ENCODE data around the gene LMO3.

Gene LMO3

DNA sequence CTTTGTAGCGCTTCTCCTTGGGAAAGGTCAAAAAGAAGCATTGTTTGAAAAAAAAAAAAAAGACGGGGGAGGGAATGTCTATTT is at the start of gene LMO3:
LMO3 (minus strand) TSS at position 46 of the 84 bp plus-strand sequence. CDS start 5,302 bp downstream, outside the sequence.
- no peak for FAIRE-seq

DNA sequence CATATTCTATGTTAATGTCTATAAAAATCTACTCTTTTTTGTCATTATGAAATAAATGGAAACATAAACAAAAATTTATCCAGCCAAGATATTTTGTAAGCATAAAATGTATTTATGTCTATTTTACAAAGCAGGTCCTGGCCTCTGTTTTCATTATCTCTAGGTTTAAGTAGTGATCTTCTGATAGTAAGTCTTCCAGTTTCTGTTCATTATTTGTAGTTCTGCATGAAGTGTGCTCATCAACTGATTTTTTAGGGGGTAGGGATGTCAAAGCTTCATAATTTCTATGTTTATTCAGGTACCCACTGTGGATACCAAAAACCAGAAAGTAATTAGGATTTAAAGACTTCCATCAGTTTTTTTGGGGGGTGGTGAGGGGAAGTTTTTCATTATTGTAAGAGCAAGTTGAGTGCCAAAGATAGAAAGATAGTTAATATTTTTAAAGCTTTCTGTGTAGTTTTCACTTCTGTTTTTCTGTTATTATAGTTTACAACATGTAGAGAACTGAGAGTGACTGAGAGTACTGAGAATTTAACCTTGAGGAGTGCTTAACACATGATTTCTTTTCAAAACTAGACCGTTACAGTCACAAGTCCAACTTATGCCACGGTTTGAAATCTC is 30.6 kb upstream of the LMO3 start:
- no peak for FAIRE-seq

DNA sequence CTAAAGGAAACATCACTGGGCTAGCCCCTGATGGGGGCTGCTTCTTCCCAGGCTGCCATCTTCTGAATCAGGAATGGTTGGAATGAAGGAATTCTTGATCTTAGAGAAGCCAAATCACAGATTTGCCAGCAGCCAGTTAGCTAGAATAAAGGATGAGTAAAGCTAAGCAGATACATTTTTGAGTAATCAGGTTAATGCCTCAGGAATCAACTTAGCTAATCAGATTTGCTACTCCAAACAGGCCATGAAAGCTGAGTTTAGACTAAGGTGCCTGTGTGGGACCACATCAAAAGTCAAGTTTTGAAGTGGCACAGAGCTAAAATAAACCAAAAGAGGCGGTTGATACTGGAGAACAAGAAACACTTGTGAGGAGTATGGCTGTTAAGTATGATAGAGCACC is 28.8 kb upstream of the LMO3 start:
- no peak for FAIRE-seq

DNA sequence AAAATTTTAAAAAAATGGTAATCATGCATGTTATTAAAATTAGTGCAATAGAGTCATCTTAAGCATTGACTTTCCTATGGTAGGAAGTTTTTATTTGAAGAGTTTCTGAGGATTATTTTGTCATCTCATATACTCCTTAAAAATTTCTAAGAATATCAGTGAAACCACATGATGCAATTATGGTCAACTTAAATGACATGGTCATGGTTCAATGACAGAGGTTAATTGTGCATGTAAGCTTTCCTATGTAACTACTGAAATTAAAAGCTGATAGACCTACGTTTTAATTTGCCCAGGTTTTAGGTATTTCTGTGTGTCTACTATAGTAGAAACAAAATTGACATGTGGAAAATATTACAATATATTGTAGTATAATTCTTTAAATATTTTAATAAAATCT is 21.0 kb upstream of the LMO3 start:
- FAIRE-seq = no peak

DNA sequence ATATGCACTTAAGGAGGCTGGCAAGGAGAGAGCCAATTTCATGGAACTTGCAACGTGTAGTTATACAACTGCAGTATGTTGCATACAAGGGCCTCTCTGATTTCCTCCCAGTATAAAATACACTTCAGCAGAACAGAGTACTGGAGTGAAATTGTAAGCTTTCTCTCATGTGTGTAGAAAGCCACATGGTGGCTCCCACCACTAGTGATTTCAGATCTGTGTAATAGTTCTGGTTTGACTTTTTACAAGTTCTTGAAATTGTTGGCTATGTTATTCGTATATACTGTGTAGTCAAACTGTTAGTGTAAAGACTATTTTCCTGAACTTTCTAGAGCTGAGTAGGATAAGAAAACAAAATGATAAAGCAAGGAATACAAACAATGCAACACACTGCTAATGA is 16.4 kb upstream of the LMO3 start:
- no peak for FAIRE-seq

DNA sequence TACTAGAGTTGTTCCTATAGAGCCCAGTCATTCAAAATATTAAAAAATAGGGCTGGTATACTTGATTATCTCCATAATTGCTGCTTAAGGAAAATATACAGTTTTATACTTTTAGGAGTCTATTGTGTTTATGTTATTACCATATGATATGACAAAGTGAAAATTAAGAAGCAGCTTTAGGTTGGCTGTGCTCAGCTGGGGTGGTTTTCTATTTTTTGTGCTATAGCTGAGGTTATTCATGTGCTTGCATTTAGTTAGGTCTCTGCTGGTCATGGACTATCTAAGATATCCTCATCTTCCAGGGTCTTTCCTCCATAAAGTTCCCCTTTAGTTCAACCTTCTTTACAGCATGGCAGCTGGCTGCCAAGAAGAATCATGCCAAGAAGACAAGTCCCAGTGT is 13.6 kb upstream of the LMO3 start:
- FAIRE-seq = no peak

DNA sequence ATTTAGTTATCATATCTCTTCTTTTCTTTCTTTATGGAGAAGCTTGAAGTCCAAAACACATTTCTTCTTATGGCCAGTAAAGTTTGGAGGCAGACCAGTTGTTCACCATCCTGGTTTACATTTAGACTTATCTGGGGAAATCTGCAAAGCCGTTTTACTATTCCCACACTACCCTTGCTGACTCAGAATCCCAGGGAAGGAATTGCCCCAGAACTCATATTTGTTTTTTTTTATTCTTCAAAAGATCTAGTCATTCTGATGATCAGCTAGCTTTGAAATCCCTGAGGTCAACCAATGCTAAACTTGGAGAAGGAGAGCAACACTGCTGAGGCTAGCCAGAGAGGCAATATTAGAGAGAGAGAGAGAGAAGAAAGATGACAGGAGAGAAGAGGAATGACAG is 12.3 kb upstream of the LMO3 start:
- FAIRE-seq = no peak

DNA sequence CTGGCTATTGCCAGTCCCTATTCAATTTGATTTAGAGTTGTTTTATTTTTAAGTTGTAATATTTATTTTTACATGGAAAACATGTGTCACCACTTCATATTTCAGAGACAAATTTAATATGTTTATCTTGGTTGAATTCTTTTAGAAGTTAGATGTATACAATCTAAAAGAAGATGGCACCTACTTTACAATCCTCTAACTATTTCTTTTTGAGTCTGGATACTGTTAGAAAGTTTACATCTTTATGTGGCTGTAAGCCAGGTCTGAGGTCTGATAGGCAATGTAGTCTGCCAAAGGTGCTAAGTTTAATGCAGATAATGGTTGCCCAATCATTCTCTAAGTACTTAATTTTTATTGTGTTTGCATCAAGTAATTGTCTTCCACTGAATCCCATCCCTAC is 7.2 kb upstream of the LMO3 start:
- no peak for FAIRE-seq

DNA sequence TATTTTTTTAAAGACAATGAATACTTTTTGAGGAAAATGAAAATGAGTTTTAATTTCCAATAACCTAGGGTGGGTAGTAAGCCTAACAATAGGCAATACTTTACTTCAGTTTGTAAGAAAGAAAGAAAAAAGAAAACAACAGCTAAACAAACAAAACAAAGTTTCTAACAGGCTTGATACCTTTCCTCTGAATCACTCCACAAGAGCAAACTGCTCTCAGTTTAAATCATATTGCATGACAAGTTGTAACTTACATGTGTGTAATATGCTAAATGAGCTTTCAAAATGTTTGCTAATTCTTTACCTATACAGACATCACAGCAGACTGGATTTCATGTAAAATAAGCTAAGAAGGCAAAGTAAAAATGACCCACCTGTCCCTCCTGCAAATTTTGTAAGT is 6.7 kb upstream of the LMO3 start:
- FAIRE-seq = no peak

DNA sequence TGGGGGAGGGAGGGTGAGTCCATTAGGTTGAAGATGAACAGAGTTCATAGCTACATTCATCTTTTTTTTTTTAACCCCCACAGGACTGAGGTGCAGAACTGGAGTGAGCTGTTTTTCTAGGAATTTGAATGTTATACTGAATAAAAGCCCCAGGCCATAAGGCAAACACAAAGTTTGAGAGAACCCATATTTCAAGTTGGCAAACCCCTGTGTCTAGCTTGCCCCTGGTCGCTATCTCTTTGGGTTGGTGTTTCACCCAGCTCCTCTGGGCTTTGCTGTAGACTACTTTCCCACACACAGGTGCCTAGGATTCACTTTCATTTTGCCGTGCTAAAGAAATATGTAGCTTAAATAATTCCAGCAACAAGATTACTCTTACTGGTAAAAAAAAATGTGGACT is 5.2 kb upstream of the LMO3 start:
- no peak for FAIRE-seq

DNA sequence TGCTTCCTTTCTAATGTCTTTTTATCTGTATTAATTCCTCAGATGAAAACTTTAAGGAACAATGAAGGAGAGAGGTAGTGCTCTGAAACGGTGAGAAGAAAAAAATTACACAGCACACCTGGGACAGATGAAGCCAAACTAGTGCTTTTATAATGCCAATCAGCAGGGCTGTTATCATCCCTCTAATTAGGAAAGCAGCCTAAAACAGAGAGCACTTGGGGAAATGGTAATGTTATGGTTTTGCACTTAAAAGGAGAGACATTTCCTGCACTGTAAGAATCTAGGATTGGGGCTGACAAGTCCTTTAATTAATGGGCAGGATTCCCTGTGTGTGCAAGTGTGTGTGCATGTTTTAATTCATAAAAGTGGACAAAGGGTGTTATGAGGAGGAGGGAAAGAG is 4.8 kb upstream of the LMO3 start:
- no peak for FAIRE-seq

DNA sequence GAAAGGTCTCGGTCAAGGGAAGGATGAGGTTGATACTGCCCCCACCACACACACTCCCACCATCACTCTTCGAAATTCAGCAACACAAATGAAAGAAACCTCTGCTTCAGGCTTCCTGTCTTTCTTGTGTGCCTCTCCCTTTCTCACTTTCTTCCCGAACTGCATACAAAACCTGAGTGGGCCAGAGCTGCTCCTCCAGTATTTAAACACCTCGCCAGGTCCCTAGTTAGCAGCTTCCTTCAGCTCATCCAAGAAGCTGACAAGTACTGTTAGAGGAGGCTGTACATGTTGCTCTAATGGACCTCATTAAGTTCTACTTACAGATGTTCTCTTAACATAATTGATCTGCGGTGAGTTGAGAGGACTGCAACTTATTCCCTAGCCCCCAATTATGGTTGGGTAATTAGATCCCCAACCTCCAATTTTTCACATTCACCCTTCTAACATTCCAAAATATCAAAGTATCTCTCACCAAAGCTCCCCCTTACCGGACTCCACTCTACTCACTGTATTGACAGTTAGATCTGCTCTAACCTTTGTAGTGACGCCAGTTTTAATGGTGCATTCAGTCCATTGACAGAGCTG is 4.1 kb upstream of the LMO3 start:
- FAIRE-seq = no peak

DNA sequence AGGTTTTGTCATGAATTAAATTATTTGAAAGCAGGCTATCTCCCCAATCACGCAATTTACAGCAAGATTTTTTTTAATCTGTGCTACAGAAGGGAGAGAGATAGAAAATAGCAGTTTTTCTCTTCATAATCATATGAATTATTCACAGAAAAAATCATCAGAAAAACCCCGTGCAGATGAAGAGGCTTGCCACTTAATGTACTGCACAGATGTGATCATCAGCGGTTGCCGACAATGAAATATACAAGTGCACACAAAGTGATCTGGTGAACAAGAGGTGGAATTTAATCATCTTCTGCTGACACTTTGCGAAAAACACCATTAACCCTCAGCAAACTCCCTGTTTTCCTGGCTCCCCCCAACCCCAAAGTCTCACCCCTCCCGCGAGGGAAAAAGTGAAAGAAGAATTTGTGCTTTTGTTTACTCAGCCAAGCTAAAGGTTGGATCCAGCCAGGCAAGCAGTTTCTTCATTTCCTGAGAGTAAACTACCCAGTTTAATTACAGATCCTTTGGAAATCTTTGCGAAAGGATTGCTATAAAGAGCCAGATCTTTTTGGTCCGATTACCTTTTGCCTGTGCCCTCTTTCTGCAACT is 3.1 kb upstream of the LMO3 start:
- FAIRE-seq = no peak

DNA sequence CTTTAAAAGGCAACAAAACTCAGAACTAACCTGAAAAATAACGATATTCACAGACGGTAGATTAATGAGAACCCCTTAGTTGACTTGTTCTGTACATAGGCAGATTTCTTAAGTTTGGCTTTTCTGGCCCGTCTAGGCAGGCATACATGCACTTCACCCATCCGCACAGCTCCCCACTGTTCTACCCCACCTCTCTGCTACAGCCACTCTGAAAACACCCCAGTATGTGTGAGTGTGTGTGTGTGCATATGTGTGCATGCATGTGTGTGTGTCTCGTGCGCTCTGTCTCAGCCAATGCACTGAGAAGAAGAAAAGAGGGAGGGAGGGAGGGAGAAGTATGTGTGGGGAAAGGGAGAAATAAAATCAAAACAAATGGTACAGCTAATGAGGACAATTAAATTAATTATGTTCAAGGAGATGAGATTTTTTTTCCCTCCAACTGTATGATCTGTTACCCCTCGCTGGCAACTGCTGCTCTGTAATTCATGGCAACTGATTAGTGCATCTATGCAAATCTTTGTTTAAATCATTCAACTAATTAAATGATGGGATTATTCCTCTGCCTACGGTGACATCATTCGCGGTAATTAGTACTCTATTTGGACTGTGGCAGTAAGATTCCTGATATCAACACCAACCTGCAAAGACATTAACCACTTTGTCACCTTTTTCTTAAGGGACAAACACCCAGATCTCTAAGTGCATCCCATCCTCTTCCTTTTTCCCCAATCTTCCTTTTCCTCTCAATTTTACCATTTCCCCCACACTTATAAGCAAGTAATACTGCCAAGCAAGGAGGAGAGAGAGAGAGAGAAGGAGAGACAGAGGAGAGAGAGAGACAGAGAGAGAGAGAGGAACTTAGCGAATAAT is 2.2 kb upstream of the LMO3 start:
- no peak for FAIRE-seq

DNA sequence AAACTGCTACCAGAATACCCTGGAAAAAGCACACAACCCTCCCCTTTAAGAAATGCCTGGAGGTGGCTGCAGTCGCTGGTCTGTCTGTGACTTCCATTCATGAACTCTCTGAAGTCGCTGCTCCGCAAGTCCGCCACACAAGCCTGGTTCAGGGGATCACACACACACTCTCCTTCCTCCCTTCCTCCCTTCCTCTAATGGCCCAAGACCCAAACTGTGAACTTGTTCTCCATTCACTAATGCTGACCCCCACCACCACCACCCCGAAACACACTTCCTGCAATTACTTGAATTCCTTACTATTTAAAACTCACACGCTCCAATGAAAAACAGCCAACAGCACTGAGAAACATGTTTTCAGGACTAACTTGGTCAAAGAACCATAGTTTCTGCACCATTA is 1.0 kb upstream of the LMO3 start:
- no peak for FAIRE-seq

DNA sequence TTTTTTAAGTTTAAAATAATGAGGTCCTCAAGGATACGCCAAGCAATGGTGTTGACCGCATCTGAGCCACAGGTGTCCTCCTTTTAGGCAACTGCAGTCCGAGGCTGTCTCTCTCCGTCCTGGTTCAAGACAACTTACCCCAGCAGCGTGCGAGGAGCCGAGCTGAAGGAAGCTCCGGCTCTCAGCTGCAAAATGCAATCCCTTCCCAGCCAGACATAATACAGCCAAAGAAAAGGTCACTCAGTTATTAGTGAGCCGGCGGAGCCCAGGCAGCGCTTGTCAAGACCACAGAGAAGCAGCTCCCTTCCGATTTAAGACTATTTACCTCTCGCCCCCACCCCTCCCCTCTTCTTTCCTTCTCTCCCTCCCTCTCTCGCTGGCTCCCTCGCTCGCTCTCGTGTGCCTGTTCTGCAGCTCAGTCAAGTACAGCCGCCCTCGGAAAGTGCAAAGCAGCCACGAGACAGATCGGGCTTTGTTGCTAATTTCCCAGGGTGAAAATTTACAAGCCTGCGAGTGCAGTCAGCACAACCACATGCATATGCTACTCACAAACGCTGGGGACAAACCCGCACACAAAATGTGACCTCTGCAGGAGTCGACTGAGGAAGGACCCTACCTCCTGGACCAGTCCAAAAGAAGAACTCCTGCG is 363 bp upstream of the LMO3 start:
- FAIRE-seq = no peak

DNA sequence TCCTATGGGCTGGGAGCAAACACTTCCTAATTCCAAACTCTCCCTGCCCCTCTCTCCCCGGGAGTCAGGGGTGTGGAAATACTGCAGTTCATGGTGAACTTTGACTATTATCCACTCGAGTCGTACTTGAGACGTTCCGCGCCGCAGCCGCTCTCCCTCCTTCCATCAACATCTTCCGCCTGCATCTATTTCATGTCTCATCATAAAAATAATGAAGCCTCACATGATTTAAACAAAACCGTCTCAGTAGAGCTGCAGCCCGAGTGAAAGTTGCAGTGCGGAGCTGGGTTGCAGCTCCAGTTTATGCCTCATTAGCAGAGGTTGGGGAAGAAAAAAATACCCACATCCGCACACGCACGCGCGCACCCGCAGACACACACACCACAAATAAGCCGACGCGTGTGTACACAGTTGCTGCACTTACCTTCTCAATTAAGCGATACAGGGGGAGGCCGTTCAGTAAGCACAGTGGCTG is 283 bp downstream of the LMO3 start:
- FAIRE-seq = no peak

DNA sequence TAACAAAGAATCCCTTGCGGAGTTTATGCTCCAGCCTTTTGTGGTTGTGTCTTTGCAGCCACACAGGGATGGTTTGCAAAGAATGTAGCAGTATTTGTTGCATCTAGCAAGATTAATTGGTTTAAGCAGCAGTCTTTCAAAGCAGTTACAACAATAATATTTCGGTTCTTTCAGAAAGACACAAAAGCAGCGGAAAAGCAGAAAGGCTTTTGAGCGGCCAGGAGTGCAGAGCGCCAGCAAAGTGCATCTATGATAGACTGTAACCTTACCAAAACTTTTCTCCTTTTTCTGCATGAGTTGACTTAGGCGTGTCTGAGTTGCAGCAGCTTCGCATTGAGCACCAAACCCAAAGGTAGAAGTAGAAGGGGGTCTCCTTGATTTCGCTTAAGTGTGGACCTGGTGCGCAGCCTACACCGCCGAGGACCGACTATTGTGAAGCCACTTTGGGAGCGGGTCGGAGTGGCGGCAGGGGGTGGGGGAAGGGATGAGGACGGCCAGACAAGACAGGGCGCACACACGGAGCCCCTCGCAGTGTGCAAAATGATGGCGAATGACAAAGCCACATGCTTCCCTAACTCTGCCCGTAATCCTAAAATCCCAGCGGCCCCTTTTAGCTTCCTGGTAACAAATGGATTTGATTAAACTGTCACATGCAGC is 1.2 kb downstream of the LMO3 start:
- FAIRE-seq = no peak

DNA sequence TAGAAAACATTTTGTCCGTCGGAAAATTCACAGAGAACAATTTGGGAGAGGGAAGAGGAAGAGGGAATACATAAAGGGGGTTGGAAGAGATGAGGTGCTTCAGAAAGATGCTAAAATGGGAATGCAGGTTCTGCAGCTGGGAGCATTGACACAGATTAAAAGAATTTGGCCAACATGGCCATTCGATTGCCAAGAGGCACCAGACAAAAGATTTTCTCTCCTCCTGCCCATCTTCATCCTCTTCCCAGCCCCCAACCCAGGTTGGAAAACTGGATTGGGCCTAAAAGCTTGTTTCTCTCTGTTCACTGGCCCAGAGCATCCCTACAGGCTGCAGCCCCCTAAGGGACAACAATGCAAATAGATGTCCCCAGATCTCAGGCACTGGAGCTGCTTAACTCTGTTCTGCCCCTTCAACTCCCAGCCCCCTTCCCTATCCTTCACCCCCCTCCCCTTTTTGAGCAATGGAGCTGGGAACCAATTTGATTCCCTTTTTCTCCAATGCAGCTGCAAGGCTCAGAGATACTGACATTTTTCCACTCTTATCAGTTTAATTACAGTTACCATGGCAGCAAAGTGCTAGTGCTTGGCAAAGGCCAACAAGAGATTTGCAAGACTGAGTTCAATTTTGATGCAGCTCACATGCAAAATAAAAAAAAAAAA is 1.9 kb downstream of the LMO3 start:
- no peak for FAIRE-seq

DNA sequence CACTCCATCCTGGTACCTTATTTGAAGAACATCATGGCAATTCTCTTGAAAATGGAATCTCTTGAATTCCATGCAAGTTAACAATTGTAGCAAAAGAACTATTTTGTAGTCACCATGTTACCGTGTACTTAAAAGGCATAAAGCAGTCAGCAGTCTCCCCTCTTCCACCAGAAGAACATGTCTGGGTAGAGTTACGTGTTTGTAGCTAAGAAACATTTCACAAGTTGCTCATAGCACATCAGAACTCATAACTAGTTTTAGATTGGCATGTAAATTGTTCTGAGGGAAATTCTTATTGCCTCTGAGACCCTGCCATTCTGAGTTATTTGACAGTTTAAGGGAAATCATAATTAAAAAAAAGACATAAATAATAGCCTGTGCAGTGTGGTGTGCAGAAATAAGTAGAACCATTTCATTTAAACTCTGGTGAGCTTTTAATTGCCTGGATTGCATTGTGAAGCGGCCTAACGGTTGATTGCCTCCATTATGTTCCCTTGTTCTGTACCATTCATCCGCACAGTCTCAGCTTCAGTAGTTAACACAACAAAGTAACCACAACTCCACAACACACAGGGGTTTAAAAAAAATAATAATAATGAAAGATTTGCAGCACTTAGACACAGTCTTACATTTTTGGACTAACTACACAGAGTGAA is 2.6 kb downstream of the LMO3 start:
- no peak for FAIRE-seq

DNA sequence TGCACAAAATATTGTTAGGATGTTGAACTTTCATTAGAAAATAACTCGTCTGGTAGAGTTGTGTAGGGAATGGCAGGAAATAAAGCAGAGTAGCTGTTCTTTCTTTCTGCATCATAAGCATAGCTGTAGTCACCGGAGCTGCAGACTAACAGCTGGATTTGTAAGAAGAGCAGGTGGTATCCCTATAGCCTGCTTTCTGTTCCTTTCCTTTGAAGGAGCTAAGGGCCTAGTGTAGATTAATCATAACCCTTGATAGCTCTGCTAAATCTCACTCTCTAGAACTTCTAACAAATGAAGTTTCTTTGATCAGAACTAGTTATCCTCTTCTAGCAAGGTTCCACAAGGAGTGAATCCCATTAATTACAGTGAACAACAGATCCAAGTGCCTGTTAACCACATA is 3.5 kb downstream of the LMO3 start:
- no peak for FAIRE-seq

DNA sequence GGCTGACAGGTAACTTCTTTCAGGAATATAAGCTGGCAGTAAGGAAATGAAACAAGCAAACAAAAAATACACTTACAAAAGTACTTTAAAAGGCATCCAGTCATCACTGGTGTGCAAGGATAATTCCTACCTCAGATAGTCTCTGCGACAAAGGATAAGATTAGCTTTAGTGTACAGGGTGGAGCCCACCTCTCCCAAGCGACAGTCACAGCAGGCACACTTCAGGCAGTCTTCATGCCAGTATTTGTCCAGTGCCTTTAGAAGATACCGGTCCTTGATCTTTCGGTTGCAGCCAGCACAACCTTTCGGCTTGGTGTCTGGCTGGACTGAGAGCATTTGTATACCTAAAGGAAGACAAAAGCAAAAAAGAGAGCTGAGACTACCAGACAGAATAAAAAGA is 5.4 kb downstream of the LMO3 start:
- no peak for FAIRE-seq
